ENCODE results near the gene KLHDC1.

KLHDC1 gene

GRCh38 chr14:49796025-49796424, 103.1 kb downstream of the KLHDC1 start:
- DNase-seq: no peak
